RPMI7951 (cell line): ENCODE data around the gene SRGAP2. TPM values are rescaled to one million over a fixed set of nuclear protein-coding genes. Genes with fewer than 3 reads are reported as not detected.
"Not testable (repeated sequence)": the region's sequence is repeated elsewhere in the genome, so short reads cannot be mapped to it uniquely, and the experiment has no call there.

ENCODE experiments used
- DNase-seq: peaks from one replicate; pipeline ENCODE4 v3.0.0-alpha.2; 2012; ENCODE audit warnings: low read depth
- total RNA-seq: library from RNA; depleted of rRNA; stranded (reverse); fragments of >200 nt; shearing (Covaris generic); gene quantifications from 2 replicates; pipeline ENCODE4 v1.2.3, GENCODE V29; 2014

The SRGAP2 gene
- total RNA-seq, 1 experiment from 2014 or later = 38.9 TPM

DNA sequence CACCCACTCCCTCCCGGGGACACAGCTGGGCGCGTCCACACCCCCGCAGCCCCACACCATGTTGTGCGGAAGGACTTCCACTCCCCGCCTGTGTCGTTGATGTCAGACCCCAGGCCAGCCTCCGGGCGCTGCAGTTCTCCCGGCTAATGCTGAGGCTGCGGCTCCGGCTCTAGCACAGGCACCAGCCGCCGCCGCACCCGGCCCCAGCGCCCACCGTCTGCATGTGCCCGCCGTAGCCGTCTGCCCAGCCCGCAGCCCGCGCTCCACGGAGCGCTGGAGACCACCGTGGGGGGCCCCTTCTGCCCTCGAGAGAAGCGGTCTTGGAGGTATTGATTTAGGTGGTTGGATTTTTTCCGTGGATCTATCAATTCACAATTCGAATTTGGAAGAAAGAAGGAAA, 2.2 kb downstream of the SRGAP2 start:
- not testable (repeated sequence) for DNase-seq

DNA sequence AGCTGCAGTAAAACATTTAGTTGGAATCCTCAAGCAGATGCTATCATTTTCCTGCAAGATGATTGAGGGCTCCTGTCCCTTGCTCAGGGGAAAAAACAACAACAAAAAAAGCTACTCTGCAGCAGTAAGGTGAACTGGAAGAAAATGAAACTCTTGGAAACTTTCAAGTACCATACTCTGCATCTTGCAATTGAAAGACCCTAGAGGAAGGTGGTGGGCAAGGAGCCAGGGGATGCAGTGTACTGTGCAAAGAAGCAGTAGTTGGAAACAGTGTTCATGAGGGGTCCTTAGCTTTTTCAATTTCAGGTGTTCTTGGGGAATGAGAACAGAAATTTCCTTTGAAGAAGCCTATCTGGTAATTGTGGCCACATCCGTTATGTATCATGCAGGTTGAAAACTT, 7.5 kb downstream of the SRGAP2 start:
- not testable (repeated sequence) for DNase-seq

DNA sequence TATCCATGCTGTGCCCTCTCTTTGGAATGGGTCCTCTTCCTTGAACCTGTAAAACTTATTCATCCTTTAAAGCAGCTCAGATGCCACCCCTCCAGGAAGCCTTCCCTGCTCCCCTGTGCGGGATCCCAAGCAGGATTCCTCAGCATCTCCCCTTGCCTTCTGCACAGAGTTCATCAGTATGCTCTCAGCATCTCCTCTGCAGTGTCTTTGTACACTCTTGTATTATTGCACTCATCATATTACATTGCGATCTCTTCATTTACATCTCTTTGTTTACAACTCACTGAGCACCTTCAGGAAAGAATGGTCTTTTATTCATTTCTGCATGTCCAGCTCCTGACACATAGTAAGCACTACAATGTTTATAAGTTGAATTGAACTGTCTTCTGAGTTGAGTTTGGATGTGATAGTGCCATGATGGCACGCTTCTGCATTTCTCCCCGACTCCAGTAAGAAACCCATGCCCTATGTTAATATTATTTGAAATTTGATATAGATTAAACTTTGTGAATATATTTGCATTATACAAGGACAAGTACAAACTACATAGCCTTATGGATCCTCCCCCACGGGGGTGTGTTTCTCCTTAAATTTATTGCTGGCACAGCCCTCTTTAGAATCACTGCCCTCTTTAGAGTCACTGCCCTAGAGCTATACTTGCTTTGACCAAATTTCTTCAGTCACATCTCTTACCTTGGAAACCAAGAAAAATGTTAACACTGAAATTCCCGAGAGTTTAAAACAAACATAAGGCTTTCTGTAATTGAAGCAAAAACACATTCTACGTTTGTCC, 12.5 kb downstream of the SRGAP2 start:
- not testable (repeated sequence) for DNase-seq

DNA sequence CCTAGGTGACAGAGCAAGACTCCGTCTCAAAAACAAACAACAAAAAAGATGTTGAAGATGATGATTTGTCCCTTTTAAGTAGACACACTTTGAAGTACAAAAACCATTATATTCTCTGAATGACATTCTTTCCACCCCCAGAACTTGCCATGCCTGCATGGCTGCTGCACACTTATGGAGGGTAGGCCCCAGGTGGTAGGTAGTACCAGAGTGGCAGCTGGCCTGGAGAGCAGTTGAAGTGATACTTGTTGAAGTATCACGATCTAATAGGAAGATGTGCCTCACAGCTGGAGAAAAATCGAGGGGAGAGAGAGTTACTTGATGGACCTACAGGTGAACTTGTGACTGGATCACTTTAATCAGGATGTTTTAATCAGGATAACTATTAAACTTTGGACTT, 14.9 kb downstream of the SRGAP2 start:
- not testable (repeated sequence) for DNase-seq

DNA sequence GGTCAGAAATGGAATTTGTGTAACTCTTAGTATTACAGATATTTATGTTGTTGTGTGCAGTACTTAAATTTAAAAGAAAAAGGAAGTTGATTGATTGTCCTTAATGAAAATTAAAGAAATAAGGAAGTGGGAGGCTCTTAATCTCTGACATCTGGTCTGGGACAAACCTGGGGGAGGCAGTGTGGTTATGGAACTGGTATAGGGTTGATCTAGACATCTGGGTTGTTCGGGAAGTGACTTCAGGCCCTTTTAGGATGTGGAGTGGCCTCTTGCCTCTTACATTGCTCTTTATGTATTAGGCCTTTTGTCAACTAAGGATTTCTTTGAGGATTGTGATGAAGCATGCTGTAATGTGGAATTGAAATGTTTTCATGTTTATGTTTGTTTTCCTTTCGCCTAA, 15.4 kb downstream of the SRGAP2 start:
- DNase-seq = not testable (repeated sequence)

DNA sequence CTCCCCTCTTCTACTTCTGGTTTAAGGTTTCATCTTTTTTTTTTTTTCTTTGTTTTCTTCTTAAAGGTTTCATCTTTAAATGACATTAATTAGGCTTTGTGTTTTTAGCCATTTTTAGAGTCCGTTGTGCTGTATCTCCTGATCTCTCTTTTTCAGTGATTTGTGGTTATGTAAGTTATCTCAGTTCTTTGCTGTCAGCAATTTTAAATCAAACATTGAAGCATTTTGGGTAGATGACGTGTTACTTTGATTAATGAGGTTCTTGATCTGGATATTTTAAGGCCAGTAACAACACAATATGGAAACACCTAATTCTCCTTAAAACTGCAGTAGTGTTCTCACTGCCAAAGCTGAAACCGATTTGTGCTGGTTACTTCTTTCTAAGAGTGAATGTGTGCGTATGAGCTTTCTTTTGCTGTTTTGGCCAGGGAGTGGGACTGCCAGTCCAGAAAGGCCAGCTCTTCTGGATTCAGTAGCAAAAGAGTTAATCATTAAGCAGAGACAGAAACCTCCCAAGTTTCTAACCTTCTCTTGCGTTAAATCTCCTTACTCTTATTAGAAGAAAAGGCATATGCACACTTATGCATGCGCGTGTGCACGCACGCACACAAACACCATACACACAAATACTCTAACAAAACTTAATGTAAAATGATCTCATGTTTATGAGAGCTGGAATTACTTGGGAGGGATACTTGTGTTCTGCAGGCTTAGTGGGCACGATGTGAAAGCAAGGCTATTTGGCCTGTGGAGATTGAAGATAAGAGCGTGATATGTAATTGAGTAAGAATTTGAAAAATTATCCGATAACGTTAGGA, 16.4 kb downstream of the SRGAP2 start:
- not testable (repeated sequence) for DNase-seq

DNA sequence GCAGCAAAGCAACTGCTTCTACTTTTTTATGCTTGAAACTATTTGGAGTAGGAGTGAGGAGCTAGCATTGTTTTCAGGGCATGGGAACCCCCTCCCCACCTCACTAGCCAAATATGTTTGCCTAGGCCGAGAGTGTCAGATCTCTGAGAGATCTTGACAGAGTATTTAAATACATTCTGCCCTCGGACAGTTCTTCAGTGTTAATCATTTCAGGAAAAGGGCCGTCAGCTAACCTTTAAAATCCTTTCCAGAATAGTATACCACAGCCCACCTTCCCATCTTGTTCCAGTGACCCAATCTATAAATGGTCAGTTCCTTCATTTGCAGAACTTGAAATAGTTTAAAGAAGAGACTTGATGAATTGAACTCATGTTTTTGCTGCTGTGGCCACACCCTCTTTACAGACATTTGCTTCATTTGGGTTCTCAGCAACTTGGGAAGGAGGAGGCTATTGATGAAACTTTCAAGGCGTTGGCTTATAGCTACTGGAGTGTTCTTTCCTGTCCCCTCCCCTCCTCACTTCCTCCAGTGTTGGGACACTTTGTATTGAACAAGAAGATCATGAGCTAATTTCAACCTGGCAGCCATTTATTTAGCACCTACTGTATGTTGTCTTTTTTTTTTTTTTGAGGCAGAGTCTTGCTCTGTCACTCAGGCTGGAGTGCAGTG, 17.1 kb downstream of the SRGAP2 start:
- not testable (repeated sequence) for DNase-seq

DNA sequence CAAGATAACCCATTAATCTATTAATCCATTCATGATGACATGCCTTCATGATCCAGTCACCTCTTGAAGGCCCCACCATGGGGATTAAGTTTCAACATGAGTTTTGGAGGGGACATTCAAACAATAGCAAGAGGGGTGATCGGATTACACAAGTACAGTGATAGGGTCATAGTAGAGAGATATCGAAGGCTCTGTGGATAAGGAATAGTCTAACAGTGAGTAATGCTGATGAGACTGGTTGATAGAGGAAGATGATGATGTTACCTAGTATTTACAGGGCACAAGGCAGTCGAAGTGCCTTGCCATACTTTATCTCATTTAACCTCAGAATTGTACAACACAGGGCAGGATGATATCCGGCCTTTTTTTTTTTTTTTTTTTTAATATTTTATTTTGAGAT, 18.2 kb downstream of the SRGAP2 start:
- DNase-seq = not testable (repeated sequence)

DNA sequence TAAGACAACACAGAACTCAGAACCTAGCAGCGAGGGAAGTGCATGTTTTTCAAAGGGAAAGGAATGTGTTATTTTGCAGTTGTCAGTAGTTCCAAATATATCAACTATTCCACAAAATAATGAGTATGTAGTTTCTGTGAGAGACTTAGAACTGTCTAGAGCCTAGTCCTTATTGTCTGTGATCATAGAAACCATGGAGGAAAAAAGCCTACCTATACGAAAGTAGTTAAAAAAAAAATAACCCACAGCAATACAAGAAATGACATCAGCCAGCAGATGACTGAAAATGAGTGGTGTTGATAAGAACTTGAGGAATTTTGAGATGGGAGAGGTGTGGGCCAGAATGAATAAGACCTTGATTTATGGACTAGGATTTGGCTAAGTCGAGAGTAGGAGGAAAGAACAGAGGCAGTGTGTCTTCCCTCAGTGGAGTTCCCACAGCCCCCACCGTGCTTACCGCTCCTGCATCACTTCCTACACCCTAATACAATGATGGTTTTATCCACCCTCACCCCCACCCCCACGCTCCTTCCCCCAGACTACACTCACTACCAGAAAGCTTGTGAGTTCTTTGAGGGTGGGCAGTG, 20.9 kb downstream of the SRGAP2 start:
- not testable (repeated sequence) for DNase-seq

DNA sequence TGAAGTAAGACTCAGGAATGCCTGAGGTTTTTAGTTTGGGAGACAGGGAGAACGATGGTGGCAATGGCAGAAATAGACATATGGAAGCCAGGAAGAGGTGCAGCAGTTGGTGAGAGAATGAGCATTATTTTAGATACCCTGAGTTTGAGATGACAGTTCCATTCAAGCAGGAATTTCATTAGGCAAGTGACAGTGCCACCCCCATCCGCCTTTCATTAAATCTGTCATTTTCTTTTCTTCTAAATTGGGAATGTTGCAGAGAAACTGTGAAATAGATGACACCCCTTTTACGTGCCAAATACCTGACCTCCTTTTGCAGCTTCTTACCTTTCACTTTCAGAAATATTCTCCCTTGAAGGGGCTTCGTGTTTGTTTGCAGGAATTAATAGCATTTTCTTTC, 22.0 kb downstream of the SRGAP2 start:
- not testable (repeated sequence) for DNase-seq

DNA sequence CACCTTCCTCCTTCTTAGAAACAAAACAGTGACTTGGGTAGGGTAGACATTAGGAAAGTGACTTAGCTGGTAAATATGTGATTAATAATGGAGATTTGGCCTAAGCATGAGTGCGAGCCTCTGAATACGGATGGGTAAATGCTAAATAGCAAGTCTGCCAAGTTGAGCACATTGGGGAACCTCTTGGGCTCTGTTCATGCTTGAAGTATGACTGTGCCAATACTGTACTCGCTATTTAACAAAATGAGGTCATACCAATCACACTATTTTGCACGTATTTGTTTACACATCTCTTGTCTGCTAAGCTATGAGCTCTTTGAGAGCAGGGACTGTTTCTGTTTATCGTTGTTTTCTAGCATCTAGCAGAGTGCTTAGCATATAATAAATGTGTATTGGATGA, 23.5 kb downstream of the SRGAP2 start:
- not testable (repeated sequence) for DNase-seq

DNA sequence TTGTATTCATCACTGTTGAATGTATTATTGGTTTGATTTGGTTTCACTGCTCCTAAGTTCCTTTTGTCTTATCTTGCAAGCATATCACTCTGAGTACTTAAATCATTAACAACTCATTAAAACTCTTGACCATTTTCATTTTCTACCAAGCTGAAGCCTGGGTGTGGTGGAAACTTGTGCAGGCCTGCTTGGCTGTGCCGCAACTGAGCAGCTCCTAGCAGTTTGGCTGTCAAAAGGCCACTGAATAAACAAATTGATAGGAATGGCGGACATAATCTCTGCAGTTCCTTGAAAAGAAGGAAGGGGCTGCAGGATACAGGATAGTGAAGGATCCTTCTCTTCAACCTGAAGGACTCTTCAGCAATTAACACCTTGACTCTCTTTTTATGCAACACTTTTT, 25.9 kb downstream of the SRGAP2 start:
- DNase-seq = not testable (repeated sequence)

DNA sequence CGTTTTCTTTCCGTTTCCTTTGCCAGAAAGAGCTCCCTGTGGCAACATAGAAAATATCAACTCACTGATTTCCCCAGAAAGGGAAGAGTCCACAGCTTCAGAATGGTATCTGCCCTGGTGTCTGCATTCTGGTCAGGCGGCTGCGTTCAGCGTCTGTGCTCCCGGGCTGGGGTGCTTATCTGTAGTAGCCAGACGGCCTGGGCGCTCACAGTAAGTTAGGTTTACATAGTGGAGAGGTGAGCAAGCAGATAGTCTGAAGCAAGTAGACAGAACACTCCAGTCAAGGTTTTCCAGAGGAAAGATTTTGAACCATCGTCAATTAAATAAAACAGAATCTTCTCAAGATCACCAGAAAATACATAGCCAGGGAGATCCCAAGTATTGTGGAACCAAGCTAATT, 28.6 kb downstream of the SRGAP2 start:
- not testable (repeated sequence) for DNase-seq

DNA sequence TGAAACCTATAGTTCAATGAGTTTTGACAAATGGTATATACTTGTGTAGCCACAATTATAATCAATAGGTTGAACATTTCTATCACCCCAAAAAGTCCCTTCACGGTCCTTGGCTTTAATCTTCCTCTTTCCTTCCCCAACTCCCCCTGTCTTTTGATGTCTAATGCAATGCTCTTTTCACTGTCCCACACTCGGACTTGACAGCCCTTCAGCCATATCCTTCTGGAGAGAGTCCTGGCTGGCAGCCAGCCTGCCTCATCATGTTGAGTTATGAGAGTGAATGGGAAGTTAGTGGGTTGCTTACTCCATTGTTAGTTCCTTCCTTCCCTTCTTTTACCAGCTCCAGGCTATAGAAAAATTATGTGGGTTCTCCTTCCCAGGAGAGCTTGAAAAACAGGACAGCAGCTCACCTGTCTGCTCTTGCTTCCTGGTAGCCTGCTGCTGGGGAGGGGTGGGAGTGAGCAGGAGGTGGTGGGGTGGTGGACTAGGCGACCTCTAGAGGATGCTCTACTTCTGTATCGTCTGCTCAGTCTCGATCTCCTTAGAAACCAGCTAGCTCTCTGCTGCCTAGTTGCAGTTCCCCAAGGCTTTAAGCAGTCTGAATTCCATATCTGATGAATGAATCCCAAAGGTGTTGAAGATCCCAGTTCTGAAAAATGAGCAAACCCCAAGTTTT, 29.8 kb downstream of the SRGAP2 start:
- not testable (repeated sequence) for DNase-seq

DNA sequence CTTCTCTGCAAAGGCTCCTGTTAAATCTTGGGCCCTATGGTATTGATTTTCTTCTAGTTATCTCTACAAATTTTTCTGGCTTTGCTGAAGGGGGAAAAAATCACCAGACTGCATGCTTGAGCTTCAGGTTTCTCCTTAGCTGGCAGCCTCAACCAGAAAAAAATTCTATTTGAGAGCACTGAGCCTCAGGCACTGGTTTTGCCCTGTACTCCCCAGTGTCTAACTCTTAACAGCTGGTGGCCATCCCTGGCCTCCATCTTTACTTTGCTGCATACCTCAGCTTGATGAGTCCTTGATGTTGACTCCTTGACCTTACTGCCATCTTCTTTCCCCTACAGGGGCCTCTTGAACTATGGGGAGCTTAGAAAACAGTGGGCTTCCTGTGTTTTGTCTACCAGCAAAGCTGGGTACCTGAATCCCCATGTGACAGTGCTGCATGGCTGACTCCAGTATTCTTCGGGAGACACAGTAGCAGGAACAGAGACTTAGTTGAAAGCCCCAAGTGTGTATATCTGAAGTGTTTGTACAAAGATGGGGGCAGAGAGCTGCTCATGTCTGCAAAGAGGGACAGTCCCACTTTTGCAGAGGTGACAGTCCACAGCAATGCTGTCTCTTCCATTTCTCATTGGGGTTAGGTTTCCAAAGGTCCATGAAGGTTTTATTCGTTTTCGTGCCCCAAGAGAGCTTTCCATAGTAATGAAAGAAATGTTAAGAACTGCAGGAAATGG, 31.0 kb downstream of the SRGAP2 start:
- peak; percentile 3 for DNase-seq

DNA sequence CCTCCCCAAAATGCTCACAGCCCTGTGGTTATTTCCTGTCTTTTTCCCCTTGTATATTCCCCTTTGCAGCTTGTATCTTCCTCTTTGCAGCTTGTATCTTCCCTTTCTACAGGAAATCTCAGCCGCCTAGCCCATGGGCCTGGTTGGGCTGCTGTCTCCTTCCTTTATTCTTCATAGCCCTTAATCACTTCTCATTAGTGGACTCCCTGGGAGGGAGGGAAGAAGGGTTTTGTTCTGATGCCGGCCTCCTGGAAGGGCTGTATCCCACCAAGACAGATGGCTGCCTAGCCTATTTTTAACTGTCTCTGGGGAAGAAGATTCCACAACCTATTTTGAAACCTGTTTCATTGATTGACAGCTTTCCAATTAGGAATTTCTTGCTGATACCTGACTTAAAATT, 31.8 kb downstream of the SRGAP2 start:
- not testable (repeated sequence) for DNase-seq

DNA sequence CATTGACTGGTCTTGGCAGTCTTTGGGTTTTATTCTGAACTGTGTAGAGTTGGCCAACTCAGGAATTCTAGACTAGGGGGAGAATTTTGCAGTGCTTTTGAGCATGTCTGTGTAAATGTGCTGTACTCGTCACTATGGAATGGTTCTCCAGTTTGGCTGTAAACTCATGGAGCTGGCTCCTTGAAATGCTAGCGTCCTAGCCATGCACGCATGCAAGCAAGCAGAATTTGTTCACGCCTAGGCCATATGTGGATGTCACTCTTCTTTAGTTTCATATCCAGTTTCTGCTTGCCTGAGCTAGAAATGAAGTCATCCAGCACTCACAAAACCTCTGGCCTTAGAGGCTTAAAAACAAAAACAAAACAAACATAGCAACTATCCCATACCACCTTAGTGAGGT, 36.9 kb downstream of the SRGAP2 start:
- not testable (repeated sequence) for DNase-seq

DNA sequence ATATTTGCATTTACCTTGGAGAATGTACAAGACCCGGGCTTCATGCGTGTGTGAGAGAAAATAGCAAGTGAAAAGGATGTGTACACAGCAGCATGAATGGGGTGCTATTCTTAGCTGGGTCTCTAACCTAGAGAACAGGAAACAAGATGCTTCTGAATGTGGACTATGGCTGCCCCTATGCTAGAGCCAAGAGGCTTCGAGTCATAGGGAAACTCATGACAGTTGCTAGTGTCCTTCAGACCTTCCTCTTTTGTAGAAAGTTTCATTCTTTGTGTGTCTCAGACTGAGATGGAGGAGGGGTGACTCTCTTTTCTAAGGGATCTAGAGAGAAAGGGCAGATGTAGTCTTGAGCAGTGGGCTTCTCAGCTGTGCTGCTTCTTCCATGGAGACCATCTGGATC, 40.0 kb downstream of the SRGAP2 start:
- DNase-seq = not testable (repeated sequence)

DNA sequence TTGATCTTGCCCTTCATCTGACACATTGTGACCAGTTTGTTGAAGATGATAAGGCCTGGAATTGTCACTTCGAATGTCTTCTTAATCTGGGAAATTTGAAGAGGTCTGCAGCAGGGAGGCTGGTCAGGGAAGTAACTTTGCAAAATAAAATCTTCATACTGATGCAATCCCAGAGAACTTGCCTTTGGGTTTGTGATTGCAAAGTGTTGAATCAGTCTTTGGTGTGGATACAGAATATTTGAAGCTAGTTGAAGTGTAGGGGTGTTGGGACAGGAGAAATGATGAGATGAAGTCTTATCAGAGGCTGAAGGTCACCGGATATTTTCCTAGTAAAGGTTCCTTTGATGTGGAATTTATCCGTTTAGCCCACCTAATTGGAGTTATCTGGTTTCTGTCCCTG, 42.1 kb downstream of the SRGAP2 start:
- not testable (repeated sequence) for DNase-seq

DNA sequence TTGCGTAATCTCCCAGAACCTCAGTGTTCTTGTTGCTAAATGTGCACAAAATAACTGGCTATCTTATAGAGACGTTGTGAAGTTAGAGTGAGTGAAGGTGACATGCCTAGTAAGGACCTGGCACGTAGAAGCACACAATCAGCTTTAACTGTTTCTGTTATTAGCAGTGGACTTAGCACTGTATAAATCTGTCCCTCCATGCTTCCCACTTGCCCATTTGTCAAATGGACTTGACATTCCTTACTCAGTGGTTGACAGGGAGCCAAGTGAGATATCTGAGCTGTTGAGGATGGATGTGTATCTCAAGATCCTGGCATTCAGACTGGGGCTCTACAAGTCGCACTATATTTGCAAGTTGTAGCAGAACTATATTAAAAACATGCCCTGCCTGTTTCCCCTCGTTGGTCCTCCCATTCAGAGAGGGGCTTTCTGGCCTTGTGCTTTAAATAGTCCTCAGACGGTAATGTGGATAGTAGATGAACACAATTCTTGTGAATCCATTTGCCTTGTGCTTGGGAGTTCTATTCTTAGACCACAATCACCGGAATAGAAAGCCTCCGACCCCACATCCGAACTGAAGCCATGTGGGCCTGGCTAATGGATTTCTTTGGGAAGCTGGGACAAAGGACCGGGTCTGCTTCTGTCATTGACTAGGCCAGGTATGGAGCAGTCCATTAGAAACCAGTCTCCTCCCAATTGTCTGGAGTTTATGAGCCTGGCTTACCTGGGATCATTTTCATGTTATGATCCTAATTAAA, 43.0 kb downstream of the SRGAP2 start:
- DNase-seq = not testable (repeated sequence)
